Measurements from ENCODE around the gene LMAN1.

- TF ChIP-seq ISX (CRISPR knock-in tag; conservative IDR thresholded peaks at IDR 0.05) (no peak), NFE2 (CRISPR knock-in tag; IDR thresholded peaks at IDR 0.05) (no peak), MEIS2 (CRISPR knock-in tag; IDR thresholded peaks at IDR 0.05) (no peak), FOXJ3 (CRISPR knock-in tag; IDR thresholded peaks at IDR 0.05; ENCODE audit: borderline replicate concordance) (no peak), GABPA (IDR thresholded peaks at IDR 0.05; ENCODE audit: low read depth, low read length) (no peak), GABPA (CRISPR knock-in tag; IDR thresholded peaks at IDR 0.05; ENCODE audit: low read depth) (no peak), XBP1 (CRISPR knock-in tag; IDR thresholded peaks at IDR 0.05) (no peak), NR2F1 (CRISPR knock-in tag; IDR thresholded peaks at IDR 0.05) (no peak), BHLHE40 (IDR thresholded peaks at IDR 0.05; ENCODE audit: low read length) (no peak), MAFK (conservative IDR thresholded peaks at IDR 0.05 in 1 of 2, IDR thresholded peaks at IDR 0.05 in 1 of 2; ENCODE audit: low read length in 2 of 2) (no peak), CTCF (CRISPR knock-in tag; IDR thresholded peaks at IDR 0.05) (no peak), SIN3A (IDR thresholded peaks at IDR 0.05; ENCODE audit: borderline replicate concordance, low read depth, low read length) (no peak), ATF6 (CRISPR knock-in tag; conservative IDR thresholded peaks at IDR 0.05) (no peak)
These were observed 79.3 kb downstream of the LMAN1 start for GRCh38 chr18:59279722-59280121.
